Adrenal gland (tissue), 5 donors: ENCODE data around the gene ZNF460.

Source experiments
- POLR2A ChIP-seq, 2 donors: fragments of 450-650 bp; IDR thresholded peaks; one replicate each; pipeline ENCODE4 v1.6.1; 2017; ENCODE audit warnings: antibody characterized with exemption in 2 of 2, mild to moderate bottlenecking in 2 of 2, moderate library complexity in 1 of 2
- TF ChIP-seq, protein P1 (sequence below), 6 experiments: fragments of 450-650 bp in 4 of 6; fragments of 200-600 bp in 2 of 6; sonication (generic) in 1 of 6; IDR thresholded peaks; 1 replicate in 5 of 6; 2 replicates in 1 of 6; pipeline versions ENCODE4 v1.5.1 to v1.8.0; 2016 to 2021; ENCODE audit warnings: antibody characterized with exemption in 6 of 6, mild to moderate bottlenecking in 2 of 6, moderate library complexity in 1 of 6
- donor health status: DM: no; HTN: no; CAD: no.

DNA sequence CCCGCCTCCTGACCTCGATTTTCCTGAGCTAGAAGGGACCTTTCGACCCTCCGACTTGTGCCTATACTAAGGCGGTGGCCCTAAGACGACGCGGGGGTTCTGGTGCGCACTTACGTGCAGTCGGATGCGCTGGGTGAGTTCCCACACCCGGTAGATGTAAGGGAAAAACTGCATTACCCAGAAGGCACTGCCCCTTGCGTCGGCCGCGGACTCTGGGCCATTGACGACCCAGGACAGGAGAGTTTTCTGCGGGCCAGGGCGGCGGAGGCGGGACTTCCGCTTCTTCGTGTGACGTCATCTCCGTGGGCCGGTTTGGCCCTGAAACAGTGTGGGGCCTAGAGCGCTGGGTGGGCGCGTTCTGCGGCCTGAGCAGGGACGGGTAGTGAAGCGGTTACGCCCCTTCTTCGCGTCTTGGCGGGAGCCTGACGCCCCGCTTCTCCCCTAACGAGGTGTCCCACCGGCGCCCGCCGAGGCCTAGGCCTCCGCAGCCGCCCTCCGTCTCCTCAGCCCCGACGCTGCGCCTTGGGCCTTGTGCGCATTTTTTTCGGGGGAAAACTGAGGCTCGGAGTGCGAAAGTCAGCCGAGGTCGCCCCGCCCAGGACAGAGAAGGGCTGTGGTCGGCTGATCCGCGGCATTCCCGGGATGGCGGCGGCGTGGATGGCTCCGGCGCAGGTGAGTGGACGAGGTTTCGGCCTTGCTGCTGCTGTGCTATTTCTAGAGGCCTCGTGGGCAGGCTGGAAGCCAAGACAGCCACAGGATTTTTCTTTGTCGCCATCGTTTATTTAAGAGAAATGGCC, at the start of gene ZNF460:
- TF ChIP-seq, protein P1, sequence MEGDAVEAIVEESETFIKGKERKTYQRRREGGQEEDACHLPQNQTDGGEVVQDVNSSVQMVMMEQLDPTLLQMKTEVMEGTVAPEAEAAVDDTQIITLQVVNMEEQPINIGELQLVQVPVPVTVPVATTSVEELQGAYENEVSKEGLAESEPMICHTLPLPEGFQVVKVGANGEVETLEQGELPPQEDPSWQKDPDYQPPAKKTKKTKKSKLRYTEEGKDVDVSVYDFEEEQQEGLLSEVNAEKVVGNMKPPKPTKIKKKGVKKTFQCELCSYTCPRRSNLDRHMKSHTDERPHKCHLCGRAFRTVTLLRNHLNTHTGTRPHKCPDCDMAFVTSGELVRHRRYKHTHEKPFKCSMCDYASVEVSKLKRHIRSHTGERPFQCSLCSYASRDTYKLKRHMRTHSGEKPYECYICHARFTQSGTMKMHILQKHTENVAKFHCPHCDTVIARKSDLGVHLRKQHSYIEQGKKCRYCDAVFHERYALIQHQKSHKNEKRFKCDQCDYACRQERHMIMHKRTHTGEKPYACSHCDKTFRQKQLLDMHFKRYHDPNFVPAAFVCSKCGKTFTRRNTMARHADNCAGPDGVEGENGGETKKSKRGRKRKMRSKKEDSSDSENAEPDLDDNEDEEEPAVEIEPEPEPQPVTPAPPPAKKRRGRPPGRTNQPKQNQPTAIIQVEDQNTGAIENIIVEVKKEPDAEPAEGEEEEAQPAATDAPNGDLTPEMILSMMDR (IDR thresholded peaks at IDR 0.05), result peak in 1 of 6 experiments; percentile 10
- peak; percentile 41 to 80 for TF ChIP-seq POLR2A (IDR thresholded peaks at IDR 0.05)
